Activated CD4-positive, alpha-beta T cell treated with anti-CD3 and anti-CD28 coated beads, Interleukin-10, Interleukin-2, amounts not matched to agents 100 ng/mL and 50 ng/mL, durations not matched to agents 16 hours and 8 hours (primary cell): Measurements from ENCODE around the gene LRRC27.
"Not testable (repeated sequence)": the region's sequence is repeated elsewhere in the genome, so short reads cannot be mapped to it uniquely, and the experiment has no call there.

Experiments
- DNase-seq: peaks from one replicate; pipeline ENCODE4 v3.0.0-alpha.2; 2020

The LRRC27 gene

DNA sequence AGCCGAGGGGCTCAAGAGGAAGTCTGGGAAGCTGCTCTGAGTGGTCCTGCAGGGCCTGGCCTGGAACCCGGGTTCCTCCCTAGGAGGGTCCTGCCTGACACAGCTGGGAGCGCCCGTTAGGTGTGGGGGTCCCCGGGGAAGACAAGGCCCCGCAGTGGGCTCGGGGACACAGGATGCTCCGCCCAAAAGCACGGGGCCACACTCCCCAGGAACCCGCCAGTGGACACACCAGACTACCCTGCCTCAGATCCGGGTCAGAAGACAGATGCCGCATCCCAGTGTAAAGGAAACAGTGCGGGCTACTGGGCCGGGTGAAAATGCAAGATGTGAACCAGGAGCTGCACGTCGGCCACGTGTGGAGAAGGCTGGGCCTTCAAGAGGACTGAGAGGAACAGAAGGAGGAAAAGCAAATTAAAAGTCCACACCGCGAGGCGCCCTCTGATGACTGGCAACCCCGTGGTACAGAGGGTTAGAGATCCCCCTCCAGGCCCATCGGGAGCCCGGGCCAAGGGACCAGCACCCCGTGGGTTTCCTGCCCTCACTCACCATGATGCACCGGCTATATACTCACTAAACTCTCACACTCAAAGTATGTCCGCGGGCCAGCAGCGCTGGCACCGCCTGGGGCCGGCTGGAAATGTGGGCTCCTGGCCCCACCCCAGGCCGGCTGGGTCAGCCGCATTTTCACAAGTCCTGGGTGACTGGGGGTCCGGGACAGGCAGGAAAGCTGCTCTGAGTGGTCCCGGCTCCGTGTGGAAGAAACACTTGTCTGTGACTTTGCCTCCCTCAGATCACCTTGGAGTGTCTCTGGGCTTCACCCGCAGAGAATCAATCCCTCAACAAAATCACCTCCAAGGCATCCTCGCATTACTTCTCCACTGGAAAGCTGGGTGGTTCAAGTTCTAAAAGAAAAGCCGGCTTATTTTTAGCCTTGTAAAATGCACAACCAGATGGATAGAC is 30.3 kb upstream of the LRRC27 start:
- DNase-seq, result no peak

DNA sequence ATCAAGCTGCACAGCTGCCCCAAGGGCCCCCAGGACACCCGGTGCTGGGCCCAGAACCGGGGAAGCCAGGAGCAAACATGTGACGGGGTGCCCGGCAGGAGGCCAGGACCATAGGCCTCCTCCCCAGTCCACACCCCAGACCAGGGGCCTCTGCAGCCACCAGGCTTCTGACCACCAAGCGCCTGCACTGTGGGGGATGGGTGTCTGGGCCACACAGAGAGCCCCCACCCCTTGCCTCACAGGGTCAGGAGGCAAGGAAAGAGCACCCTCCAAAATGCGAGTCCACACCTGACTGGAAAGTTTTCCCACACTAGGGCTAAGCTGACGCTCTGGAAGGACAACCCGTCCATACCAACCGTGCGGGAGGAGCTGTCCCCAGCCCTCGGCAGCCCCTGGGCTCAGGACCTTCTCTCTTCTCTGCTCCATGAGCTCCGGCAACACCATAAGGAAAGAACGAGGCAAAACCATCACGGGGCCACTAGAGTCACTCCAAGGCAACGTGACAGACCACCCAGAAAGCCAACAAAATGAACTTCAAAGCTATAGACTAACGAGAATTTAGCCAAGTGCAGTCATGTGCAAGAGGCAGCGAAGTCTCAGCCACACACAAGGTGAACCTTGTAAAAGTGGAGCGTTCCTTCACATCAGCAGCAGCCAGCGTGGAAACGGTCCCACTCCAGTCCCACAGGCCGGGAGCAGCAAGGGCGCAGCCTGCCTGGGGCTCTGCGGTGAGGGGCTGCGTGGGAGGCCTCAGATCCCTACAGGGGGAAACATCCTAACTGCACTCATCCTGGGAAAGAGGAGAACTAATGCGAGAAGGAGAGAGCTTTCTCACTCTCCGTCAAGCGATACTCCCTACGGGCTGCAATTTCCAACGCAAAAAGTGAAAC is 29.3 kb upstream of the LRRC27 start:
- DNase-seq, result no peak

DNA sequence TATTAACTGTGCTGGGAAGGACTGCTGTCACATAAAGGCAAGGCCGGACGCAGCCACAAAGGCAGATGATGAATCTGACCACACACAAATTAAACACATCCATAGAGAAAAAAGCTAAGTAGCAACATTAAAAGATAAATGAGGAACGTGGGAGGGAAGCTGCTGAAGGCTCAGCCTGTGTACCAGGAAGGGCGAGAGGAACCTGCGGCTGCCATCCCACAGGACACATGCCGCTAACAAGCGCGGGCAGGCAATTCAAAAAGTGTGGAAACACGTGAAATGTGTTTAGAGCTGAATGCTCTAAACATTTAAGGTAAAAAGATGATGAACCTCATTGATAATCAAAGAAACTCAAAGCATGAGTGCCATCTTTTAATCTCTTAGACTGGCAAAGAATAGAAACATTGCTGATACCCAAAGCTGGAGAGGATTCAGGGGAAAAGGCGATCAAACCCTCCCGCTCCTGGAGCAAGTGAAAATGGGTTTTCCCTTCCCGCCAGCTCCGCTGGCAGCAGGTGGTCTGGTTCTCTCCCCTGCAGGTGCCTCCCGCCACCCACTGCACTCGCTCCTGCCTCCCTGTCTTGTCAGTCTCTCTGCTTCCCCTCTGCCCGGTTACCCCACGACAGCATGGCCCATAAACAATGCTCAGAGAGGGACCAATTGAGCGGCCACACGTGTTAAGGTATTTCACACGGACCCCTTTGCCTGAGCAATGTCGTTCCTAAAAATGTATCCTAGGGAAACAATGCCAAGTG is 28.5 kb upstream of the LRRC27 start:
- no peak for DNase-seq

DNA sequence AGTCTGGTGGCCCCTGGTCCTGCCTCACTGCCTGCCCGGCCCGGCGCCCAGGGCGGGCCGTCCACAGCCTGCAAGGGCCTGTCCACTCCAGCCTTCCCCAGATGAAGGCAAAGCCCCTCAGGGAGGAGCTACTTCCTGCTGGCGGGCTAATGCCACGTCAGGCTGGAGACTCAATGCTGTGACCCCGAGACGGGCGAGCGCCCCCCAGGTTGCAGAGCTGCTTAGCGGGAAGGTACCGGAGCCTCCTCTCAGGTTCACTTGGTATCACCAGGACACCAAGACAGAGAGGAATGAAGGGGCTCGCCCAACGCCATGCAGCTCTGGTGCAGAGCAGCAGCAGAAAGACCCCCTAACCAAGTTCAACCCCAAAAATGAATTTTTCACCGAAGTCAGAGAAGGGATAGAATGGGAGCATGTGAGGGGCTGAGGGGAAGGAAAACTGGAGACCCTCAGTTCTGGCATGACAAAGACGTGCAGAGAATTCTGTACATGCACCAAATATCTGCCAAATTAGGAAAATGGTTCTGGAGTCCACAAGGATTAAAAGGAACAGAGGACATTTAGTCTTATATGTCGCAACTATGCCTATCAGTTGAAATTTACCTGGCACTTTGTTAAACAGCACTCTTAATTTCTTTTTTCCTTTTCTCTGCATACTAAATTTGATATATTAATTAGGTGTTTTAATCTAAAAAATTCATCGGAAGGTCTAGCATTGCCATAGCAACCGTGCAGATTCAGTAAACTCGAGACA is 27.1 kb upstream of the LRRC27 start:
- DNase-seq, result no peak

DNA sequence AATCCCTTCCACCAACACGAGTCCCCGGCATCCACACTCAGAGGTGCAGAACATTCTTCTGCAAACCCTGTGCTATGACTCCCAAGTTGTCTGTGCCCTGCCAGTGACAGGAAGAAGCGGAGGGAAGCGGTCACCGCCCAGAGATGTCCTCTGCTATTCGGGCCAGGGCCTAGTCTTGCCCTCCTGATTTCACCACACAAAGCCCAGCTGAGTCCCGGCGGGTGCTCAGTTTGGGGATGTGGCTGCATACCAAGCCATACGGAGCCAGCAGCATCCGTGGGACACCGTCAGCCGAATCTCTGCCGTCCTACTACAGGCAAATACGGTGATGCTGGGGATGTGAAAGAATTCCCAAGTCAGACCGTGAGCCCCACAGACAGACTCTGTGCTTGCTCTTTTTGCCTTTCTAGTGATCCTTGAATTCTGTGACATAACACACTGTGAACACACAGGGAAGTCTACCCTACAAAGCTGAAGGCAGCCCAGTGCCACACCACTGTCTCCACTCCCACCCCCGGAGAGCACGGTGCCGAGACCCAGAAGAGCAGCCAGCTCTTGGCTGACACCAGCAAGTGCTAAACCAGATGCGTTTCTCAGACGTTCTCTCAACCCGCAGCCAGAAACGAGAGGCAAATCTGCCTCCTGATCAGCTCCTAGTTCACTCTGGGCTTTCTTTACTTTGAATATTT is 26.2 kb upstream of the LRRC27 start:
- no peak for DNase-seq

DNA sequence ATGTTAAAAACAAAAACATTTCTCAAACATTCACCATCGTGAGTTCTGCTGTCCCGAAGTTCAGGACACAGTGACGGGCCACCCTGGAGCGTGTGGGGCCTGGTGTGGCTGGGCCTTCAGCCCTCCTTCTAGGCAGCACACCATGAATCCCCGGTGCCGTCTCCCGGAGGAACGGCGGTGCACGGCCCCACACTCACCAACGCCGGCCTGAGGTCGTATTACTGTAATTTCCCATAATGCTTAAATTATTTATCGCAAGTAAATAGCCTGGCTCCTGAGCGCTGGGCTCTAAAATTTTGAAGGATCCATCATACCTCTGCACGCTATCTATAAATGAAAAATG is 25.7 kb upstream of the LRRC27 start:
- DNase-seq, result no peak

DNA sequence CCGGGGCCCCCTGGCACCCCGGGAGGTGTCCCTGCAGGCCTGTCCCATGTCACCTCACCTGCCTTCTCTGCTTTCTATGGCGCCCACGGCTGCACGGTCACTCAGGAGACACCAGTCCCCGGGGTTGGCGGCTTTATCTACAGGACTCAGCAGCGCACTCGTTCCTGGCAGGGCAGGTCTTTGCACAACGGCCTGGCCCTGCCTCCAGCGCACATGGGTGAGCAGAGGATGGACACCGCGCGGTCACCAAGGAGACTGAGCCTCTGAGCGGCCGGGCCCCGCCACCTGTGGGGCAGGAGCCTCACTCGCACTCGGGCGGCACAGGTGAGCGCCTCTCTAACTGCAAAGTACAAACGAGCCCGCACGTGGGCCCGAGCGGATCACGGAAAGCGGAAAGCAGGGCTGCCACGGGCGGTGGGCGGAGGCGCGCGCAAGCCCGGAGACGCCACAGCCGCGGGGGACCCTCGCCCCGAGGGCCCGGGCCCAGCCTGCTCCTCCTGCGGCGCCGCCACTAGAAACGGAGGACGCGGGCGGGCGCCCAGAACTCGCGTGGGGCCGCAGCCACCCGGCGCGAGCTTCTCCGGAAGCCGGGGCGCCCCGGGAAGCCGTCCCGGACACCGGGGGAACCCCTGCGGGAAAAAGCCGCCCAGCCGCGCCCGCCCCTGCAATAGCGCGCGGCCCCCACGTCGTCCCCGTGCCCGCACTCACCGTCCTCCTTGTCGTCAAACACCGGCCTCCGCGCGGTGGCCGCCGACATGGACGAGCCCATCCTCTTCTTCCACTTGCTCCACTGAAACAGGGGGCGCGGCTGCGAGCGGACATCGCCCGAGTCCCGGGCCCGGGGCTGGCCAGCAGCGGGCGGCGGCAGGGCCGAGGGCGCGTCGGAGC is 24.9 kb upstream of the LRRC27 start:
- no peak for DNase-seq

DNA sequence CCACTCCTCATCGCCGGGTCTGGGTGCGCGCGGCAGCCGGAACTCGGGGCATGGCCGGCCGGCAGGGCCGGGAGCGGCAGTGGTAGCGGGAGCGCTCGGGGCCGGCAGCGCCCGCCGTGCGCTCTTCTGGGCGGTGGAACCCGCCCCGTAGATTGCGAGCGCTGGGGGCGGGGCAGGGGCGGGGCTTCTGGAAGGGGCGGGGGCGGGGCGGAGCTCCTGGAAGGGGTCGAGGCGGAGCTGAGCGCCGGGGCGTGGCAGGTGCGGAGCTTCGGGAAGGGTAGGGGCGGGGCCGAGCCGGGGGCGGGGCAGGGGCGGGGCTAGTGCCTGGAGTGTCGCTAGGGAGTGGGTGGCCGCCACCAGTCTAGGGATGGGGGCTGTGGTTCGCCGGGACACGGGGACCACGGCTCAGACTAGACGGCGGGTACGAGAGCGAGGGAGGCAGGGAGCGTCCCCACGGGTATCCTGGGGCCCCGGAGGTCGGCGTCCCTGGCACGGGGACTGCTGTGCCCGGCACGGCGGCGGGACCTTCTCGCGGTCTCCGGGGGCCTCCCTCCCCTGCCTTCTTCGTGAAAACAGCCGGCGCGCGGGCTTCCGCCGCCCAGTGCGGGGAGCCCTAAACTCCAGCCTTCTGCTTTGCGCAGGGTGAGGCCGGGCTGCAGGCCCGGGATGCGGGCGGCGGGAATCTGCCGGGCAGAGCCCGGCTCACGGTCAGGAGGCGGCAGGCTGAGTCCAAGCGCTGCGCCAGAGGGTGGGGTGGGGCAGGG is 24.0 kb upstream of the LRRC27 start, which contains the start of gene STK32C:
TSS of gene STK32C (minus strand) at position 128 of the 764 bp plus-strand sequence. CDS start at position 11, 117 bp downstream.
- peak; percentile 92 for DNase-seq

DNA sequence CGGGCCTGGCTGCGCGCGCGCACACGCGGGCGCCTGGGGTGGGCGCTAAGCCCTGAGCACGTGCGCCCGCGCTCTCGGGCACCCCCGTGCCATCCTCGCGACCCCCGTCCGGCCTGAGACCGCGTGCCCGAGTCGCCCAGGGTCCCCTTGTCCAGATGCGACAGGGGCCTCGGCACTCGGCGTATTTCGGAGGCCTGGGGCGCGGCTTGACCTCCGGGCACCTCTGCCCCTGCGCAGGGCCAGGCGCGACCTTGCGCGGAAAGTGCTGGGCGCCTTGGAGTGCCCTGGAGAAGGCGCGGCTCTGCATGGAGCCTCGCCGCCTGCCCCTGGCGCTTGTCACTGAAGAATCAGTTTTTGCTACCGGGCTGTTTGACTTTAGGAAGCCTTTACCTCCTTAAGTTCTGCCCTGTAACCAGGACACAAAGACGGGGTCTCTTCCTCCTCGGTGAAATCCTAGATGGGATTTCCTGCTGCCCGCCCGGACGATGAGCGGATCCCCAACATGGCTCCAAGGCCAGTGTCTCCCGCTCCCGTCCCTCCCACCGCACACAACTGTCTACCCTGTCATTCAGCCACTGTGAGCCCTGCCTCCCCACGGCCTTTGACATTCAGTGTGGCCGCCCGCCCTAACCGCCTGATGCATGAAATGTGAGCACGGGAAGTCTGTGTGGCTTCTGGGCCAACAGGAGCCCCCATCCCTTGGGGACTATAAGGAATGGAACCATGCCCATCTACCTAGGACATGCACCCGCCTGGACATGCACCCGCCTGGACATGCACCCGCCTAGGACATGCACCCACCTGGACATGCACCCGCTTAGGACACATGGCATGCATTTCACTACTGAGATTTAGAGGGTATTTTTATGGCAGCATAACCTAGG is 23.2 kb upstream of the LRRC27 start:
- no peak for DNase-seq

DNA sequence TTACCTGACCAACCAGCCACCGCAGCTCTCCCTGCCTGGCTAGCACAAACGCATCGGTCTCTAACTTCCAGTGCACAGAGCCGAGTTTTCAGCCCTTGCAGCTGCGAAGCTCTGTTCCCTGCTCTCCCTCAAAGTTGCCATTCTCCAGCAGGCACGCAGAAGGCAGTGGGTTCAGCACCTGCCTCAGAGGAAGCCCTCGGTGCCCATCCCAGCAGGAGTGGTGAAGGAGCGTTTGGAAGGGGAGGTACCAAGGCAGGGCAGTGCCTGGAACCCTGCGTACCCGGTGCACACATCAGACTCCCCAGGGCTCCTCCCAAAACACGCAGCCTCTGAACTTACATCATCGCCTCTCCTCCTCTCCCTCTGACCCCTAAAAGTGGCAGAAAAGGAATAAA is 22.5 kb upstream of the LRRC27 start:
- no peak for DNase-seq

DNA sequence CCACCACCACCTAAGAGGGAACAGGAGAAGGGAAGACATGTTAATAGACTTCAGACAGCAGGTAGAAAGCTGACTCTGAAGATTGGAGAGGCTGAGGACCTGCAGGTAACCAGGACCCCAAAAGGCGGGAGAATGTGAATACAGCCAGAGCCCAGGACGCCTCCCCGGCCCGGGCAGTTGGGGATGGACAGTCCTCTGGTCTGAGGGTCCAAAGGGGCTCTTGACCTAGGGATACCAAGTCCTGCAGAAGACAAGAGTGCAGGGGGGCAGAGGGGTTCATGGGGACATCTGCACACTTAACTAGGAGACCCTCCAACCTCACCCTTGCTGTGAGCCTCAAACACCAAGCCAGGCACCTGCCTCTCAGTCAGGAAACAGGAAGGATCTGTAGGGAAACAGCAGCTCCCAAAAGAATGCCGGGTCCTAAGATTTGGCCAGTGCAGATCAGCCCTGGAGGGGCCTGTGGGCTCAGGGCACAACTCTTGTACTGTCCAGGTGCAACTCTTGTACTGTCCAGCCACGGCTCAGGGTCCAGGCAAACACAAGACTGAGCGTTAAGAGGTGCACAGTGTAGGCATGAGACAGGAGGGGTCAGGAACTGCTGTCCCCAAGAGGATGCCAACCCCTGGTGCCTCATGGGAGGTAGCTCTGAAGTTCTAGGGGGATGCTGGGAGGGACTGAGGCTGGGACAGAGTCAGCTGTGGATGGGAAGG is 22.0 kb upstream of the LRRC27 start:
- DNase-seq, result no peak

DNA sequence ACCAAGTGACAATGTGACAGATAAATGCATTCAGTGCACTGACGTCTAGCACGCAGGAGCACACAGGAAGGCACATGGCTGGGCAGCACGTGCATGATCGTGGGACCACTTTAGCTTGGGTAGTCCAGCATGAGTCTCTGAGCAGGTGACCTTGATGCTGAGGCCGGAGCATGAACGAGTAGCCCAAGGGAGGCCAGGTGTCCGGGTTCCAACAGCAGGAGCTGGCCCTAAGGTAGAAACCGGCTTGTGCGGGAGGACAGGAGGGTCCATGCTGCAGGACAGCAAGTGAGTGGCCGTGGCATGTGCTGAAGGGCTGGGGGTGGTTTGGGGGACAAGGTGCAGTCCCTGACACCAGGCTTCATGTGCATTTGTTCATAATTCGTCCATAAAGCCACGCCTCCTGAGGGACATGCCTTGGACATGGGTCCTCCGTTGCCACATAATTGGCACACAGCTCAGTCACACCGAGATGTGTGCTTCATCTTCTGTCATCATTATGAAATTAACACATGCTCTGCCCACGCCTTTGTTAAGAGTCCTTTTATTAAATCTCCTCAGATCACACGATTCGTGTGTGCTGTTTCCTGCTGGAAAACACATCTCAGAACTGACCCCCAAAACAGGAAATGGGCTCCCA is 21.2 kb upstream of the LRRC27 start:
- no peak for DNase-seq

DNA sequence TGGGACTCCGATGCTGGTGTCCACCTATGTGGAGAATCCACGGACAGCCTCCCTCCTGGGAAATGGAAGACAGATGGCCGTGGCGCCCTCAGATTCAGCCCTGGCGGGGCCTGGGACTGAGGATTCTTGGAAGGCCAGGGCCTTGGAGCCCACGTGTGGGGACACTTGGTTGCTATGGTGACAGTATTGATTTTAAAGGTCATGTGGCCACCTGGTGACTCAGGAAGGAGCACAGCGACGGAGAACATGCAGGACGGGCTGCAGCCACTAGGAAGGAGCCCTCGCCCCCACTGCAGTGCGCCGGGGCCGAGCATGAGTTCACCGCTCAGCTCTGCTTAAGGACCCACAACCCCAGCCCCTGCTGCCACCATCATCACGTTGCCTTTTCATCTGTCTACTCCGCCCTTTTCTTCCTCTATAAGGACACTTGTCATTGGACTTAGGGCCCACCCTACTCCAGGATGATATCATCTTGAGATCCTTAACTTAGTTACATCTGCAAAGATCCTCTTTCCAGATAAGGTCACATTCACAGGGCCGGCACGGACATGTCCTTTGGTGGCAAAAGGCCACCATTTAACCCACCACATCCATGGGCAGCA is 20.6 kb upstream of the LRRC27 start:
- no peak for DNase-seq

DNA sequence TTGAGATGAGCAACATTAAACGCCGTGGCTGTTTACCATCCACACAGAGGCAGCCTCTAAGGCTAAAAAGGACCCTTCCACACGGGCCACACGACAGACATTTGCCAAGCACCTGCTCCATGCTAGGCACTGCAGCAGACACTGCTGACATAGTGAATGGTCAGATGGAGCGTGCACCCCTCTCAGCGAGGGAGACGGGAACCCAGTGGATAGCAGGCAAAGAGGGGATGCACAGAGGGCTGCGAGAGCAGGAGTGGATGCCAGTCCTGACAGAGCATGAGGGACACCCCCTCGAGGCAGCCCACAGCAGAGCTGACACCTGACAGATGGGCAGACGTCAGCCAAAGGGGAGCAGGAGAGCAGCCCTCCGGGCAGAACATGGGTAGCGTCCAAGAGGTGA is 18.7 kb upstream of the LRRC27 start:
- DNase-seq, result no peak

DNA sequence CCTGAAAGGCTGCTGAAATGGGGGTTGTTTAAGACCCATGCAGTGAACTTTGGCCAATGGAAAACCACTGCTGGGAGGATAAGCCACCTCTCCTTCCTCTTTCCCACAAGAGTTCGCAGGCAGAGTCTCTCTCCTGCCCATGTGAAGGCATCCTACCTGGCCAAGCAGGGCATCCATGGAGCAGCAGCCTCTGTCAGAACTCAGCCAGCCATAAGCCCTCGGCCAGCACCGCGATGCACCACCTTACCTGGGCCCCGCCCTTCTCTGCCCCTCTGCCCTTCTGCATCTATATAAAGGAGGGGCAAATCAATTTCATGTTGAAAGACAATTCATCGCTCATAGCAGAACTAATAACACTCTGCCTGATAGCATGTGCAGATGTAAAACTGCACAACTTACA is 18.1 kb upstream of the LRRC27 start:
- no peak for DNase-seq

DNA sequence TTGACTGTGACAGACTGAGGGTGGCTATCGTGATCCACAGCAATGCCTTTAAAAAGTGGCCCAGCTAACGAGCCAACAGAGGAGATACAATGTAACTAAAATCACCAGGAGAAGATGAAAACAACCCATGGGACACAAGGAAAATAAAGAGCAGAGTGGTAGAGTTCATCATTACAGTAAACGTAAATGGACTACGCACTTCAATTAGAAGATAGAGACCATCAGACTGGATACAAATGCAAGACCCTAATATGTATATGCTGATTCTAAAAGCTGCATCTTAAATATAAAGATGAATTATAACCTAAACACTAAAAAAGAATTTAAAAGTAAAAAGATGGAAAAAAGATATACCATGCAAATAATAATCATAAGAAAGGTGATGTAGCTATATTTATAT is 17.7 kb upstream of the LRRC27 start:
- no peak for DNase-seq

DNA sequence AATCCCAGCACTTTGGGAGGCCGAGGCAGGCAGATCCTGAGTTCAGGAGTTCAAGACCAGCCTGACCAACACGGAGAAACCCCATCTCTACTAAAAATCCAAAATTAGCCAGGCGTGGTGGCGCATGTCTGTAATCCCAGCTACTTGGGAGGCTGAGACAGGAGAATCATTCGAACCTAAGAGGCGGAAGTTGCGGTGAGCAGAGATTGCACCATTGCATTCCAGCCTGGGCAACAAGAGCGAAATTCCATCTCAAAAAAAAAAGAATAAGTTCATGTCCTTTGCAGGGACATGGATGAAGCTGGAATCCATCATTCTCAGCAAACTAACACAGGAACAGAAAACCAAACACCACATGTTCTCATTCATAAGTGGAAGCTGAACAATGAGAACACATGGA is 17.1 kb upstream of the LRRC27 start:
- not testable (repeated sequence) for DNase-seq
